ENCODE measurements around the gene CFDP1. TPM values are rescaled to one million over a fixed set of nuclear protein-coding genes. Genes with fewer than 3 reads are reported as not detected.

CFDP1 gene
- total and polyA plus RNA-seq, 2 of the 13 experiments (the other 11 are each of a cell fraction or from before 2014, with no cell fraction given): 78.6 to 153 TPM

DNA sequence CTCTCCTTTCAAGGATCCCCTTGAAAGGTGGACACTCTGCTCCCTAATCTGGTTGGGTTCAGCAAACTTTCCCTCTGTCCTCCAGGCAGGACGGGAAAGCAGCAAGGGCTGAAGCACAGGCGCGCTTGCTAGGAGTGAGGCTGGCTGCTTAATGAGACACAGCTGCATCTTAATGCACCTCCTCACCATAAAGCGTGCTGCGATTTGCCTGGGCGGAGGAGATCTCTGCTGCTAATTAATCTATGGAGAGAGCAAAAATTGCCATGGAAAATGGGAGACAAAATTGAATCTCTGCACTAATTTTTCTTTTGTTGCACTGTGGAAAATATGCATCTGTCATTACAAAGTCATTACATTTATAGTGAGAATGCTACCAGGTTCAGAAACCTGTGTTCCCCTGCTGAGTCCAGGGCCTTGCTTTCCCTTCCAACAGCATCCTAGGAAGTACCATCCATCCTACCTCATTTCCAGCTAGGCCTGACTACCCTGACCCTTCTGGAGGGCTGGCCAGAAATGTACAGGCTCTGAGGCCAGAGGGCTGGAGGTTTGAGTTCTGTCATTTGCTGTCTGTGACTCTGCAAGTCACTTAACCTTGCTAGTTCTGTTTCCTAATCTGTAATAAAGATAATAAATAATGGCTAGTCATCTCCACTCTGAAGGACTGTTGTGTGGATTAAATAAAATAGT is 138.4 kb downstream of the CFDP1 start:
- H3K79me2 ChIP-seq (ENCODE audit: insufficient read depth, low read length): no peaks in the 10 kb centered on the region
- peaks cover 15% of the 10 kb centered on the region for H3K4me1 ChIP-seq (ENCODE audit: insufficient read depth, low read length)
- DNase-seq (ENCODE audit: low spot score) (no peak), ATAC-seq (no peak), FAIRE-seq (no peak)
- TF ChIP-seq ATF1 (CRISPR knock-in tag; IDR thresholded peaks at IDR 0.05): no peak
- TF ChIP-seq ZBTB42 (CRISPR knock-in tag; IDR thresholded peaks at IDR 0.05): no peak
- no peak for TF ChIP-seq DR1 (CRISPR knock-in tag; IDR thresholded peaks at IDR 0.05)
- TF ChIP-seq CCAR2 (optimal IDR thresholded peaks at IDR 0.05; ENCODE audit: low read depth, low read length): no peak
- no peak for TF ChIP-seq ZSCAN12 (CRISPR knock-in tag; IDR thresholded peaks at IDR 0.05)
- TF ChIP-seq ZNF20 (CRISPR knock-in tag; IDR thresholded peaks at IDR 0.05): no peak
- no peak for TF ChIP-seq PCBP2 (optimal IDR thresholded peaks at IDR 0.05; ENCODE audit: low read depth, low read length, poor library complexity, severe bottlenecking)
- H3K4me2 ChIP-seq (ENCODE audit: low read depth, low read length): no peak overlapping the region
- in situ Hi-C loops (cut with HindIII; ENCODE audit: extremely low pct_ligation_motif_present, low pct_unique_long_range_greater_than_20kb): no loop called here
- no peak overlapping the region for H2AFZ ChIP-seq (ENCODE audit: low read length)
- no peaks in the 10 kb centered on the region for H4K20me1 ChIP-seq (ENCODE audit: insufficient read depth, low read length)
- WGBS (ENCODE audit: low lambda C conversion rate): 97% methylated on average over 6 of the region's 6 CpGs
- H3K4me3 ChIP-seq (replicated peaks in 1 of 3; ENCODE audit: insufficient read depth in 1 of 3, low read depth in 2 of 3, low read length in 3 of 3): no peak overlapping the region
- H3K36me3 ChIP-seq (replicated peaks in 1 of 2; ENCODE audit: control insufficient read depth in 1 of 2, insufficient read depth in 2 of 2, low read length in 2 of 2): peaks cover 46 to 85% of the 10 kb centered on the region in 2 experiments
- H3K9me3 ChIP-seq (ENCODE audit: low read length): no peaks in the 10 kb centered on the region
- no TSS peak for BruUV-seq (replicated peaks)
- H3K27ac ChIP-seq (ENCODE audit: extremely low read length, insufficient read depth, low read length): no peak overlapping the region
- H3K9ac ChIP-seq (ENCODE audit: insufficient read depth, low read depth, low read length): no peak overlapping the region
- no peaks in the 10 kb centered on the region for H3K27me3 ChIP-seq (ENCODE audit: control insufficient read depth in 1 of 2, insufficient read depth in 2 of 2, low read length in 2 of 2)
- CTCF ChIA-PET (ENCODE audit: low intra/inter-chr PET ratio, low total read pairs): no interaction called here
- intact Hi-C loops (cut with micrococcal nuclease; ENCODE audit: unreplicated experiment): no loop called here
- POLR2A ChIA-PET: interaction anchor here (1.3 to 4.4 kb wide), 2 partner anchors 10 to 50 kb away, joined by 3 to 21 read pairs; no protein-coding TSS in a partner anchor

DNA sequence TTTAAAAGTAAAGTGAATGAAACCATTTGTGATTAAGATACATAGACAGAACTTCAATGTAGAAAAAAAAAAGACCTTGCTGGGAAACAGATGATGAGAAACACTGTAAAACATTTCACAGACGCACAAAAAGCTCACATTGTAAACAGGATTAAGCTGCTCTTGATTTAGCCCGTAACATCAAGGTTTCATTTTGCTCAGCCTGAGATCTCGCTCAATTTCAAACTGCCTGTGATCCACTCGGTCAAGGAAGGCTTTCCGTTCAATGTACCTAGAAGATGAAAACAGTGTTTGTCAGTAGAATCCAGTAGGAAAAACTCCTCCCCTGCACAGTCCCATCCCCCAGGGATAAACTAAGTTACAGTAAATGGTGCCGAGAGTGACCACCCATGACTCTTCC is 139.5 kb downstream of the CFDP1 start:
- Histone ChIP-seq H3K27ac (ENCODE audit: extremely low read length, insufficient read depth, low read length) (no peak overlapping the region), H2AFZ (ENCODE audit: low read length) (no peak overlapping the region), H3K4me2 (ENCODE audit: low read depth, low read length) (no peak overlapping the region), H3K9me3 (ENCODE audit: low read length) (no peaks in the 10 kb centered on the region), H3K4me1 (ENCODE audit: insufficient read depth, low read length) (peaks cover 22% of the 10 kb centered on the region), H3K9ac (ENCODE audit: insufficient read depth, low read depth, low read length) (no peak overlapping the region), H3K36me3 (replicated peaks in 1 of 2; ENCODE audit: control insufficient read depth in 1 of 2, insufficient read depth in 2 of 2, low read length in 2 of 2) (peaks cover 46 to 79% of the 10 kb centered on the region in 2 experiments), H4K20me1 (ENCODE audit: insufficient read depth, low read length) (no peaks in the 10 kb centered on the region), H3K4me3 (replicated peaks in 1 of 3; ENCODE audit: insufficient read depth in 1 of 3, low read depth in 2 of 3, low read length in 3 of 3) (no peak overlapping the region), H3K79me2 (ENCODE audit: insufficient read depth, low read length) (no peaks in the 10 kb centered on the region), H3K27me3 (ENCODE audit: control insufficient read depth in 1 of 2, insufficient read depth in 2 of 2, low read length in 2 of 2) (no peaks in the 10 kb centered on the region)
- BruUV-seq (replicated peaks): no TSS peak
- intact Hi-C loops (cut with micrococcal nuclease; ENCODE audit: unreplicated experiment) (no loop called here), in situ Hi-C loops (cut with HindIII; ENCODE audit: extremely low pct_ligation_motif_present, low pct_unique_long_range_greater_than_20kb) (no loop called here)
- 98% methylated on average over 6 of the region's 6 CpGs for WGBS (ENCODE audit: low lambda C conversion rate)
- CTCF ChIA-PET (ENCODE audit: low intra/inter-chr PET ratio, low total read pairs): no interaction called here
- POLR2A ChIA-PET: interaction anchor here (4.4 kb wide), 1 partner anchor 11 kb away, joined by 21 read pairs; no protein-coding TSS in a partner anchor
- ATAC-seq: no peak
- no peak for DNase-seq (ENCODE audit: low spot score)
- no peak for FAIRE-seq
- no peak for TF ChIP-seq NCOA5 (CRISPR knock-in tag; IDR thresholded peaks at IDR 0.05)
- TF ChIP-seq, protein P1, sequence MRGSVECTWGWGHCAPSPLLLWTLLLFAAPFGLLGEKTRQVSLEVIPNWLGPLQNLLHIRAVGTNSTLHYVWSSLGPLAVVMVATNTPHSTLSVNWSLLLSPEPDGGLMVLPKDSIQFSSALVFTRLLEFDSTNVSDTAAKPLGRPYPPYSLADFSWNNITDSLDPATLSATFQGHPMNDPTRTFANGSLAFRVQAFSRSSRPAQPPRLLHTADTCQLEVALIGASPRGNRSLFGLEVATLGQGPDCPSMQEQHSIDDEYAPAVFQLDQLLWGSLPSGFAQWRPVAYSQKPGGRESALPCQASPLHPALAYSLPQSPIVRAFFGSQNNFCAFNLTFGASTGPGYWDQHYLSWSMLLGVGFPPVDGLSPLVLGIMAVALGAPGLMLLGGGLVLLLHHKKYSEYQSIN (CRISPR knock-in tag; IDR thresholded peaks at IDR 0.05; ENCODE audit: borderline replicate concordance): no peak
- no peak for TF ChIP-seq ELF4 (CRISPR knock-in tag; IDR thresholded peaks at IDR 0.05; ENCODE audit: borderline replicate concordance)
- TF ChIP-seq FOSL2 (CRISPR knock-in tag; IDR thresholded peaks at IDR 0.05): no peak
- TF ChIP-seq KLF12 (CRISPR knock-in tag; IDR thresholded peaks at IDR 0.05; ENCODE audit: borderline replicate concordance): no peak
- TF ChIP-seq AGO2 (optimal IDR thresholded peaks at IDR 0.05; ENCODE audit: low read depth, low read length): no peak
- TF ChIP-seq ZNF724P (CRISPR knock-in tag; IDR thresholded peaks at IDR 0.05; ENCODE audit: borderline replicate concordance): no peak
- TF ChIP-seq, protein P2, sequence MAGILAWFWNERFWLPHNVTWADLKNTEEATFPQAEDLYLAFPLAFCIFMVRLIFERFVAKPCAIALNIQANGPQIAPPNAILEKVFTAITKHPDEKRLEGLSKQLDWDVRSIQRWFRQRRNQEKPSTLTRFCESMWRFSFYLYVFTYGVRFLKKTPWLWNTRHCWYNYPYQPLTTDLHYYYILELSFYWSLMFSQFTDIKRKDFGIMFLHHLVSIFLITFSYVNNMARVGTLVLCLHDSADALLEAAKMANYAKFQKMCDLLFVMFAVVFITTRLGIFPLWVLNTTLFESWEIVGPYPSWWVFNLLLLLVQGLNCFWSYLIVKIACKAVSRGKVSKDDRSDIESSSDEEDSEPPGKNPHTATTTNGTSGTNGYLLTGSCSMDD (CRISPR knock-in tag; IDR thresholded peaks at IDR 0.05): no peak

All from HepG2 (cell line).